Uterus (tissue), 2 donors: ENCODE data around the gene PSMB3.

Source experiments
- POLR2A ChIP-seq, 2 donors: fragments of 450-650 bp; IDR thresholded peaks; one replicate each; pipeline ENCODE4 v1.6.1; 2016; ENCODE audit warnings: antibody characterized with exemption in 2 of 2, mild to moderate bottlenecking in 1 of 2, moderate library complexity in 1 of 2
- TF ChIP-seq, protein P1 (sequence below), 4 experiments: fragments of 200-600 bp in 2 of 4; fragments of 450-650 bp in 2 of 4; sonication (generic) in 2 of 4; IDR thresholded peaks; one replicate each; pipeline ENCODE4 v1.5.1; 2016 to 2019; ENCODE audit warnings: antibody characterized with exemption in 4 of 4, mild to moderate bottlenecking in 2 of 4, moderate library complexity in 1 of 4

- TF ChIP-seq, protein P1, sequence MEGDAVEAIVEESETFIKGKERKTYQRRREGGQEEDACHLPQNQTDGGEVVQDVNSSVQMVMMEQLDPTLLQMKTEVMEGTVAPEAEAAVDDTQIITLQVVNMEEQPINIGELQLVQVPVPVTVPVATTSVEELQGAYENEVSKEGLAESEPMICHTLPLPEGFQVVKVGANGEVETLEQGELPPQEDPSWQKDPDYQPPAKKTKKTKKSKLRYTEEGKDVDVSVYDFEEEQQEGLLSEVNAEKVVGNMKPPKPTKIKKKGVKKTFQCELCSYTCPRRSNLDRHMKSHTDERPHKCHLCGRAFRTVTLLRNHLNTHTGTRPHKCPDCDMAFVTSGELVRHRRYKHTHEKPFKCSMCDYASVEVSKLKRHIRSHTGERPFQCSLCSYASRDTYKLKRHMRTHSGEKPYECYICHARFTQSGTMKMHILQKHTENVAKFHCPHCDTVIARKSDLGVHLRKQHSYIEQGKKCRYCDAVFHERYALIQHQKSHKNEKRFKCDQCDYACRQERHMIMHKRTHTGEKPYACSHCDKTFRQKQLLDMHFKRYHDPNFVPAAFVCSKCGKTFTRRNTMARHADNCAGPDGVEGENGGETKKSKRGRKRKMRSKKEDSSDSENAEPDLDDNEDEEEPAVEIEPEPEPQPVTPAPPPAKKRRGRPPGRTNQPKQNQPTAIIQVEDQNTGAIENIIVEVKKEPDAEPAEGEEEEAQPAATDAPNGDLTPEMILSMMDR (IDR thresholded peaks at IDR 0.05) = no peak
- TF ChIP-seq POLR2A (IDR thresholded peaks at IDR 0.05) = no peak
These were observed 30.7 kb upstream of the PSMB3 start for GRCh38 chr17:38721802-38722201.
